Stimulated activated CD4-positive, alpha-beta T cell treated with anti-CD3 and anti-CD28 coated beads, Interleukin-4, amount 100 ng/mL, for 48 hours (primary cell): ENCODE data around the gene DENND1C.
"Not testable (repeated sequence)": the region's sequence is repeated elsewhere in the genome, so short reads cannot be mapped to it uniquely, and the experiment has no call there.

ENCODE experiments used
- DNase-seq, 2 donors: peaks; one replicate each; pipeline ENCODE4 v3.0.0-alpha.2; 2020; ENCODE audit warnings: low read depth in 2 of 2

The DENND1C gene

GRCh38 chr19:6453951-6454565 is 27.5 kb downstream of the DENND1C start:
- no peak for DNase-seq

DNA sequence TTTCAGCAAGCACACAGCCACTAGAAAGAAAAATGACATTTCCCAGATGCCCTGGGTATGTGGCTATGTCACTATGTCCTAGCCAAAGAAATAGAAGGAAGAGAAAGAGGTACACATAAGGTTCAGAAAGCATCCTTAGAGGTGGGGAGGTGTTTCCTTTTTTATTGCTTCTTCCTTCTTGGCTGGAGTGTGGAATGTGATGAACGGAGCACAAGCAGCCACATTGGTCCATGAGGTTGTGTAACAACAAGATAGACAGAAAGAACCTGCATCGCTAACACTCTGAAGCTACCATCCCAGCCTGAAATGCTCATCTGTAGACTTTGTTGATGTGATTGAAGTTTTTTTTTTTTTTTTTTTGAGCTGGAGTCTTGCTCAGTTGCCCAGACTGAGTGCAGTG is 28.7 kb downstream of the DENND1C start:
- no peak for DNase-seq

GRCh38 chr19:6452223-6452614 is 29.4 kb downstream of the DENND1C start:
- DNase-seq, result no peak

- no peak for DNase-seq
Observed at GRCh38 chr19:6451583-6452222, 29.9 kb downstream of the DENND1C start.

DNA sequence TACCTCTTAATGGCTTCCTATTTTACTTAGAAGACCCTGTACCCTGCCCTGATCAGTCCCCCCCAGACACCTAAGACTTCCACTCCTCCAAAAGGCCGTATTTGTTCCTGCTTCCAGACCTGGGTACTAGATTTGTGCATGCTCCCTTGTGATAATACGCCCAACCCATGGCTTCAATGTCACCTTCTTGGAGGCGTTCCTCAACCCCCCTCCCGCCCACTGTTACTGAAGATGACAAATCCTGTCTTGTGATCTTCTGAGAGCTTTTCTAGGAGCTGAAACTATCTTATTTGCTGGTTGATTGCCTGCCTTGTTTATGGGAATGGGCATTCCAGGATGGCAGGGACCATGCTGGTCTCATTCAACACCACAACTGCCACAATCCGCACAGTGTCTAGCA is 31.4 kb downstream of the DENND1C start:
- DNase-seq, result no peak

DNA sequence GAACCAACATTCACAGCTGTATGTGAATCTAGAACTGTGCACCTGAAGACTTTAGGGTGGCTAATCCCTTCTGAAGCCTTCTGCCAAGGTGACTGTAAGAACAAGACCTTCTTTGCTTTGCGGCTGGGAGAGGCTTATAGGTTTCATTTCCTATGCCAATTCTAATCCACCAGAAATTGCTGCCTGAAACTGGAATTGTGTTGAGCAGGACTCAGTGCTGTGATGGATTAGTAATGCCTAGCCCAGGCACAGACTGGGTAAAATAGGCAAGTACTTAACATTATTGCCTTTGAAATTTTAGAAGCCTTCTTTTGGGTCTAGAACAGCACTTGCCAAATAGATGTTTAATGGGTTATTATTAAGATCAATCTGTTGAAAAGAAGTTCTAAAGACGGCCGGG is 33.5 kb downstream of the DENND1C start:
- DNase-seq, result no peak

- no peak for DNase-seq
Observed at GRCh38 chr19:6446452-6446851, 35.1 kb downstream of the DENND1C start.

DNA sequence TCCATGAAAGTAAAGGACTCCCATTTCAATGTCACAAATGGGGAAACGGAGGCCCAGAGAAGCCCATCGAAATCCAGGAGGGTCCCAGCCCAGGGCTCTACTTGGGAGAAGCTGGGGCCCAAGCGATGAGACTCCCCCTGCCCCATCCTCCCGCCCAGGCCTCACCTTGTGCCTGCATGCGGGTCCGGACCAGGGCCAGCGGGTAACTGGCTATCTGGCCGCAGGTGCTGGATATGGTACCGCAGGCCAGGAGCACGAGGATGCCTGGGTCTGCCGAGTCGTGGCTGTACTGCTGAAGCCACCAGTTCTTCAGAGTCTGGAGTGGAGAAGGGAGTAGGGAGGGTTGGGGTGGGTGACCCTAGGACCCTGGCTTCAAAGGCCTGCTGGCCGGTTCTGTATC is 37.6 kb downstream of the DENND1C start:
- DNase-seq, result no peak

GRCh38 chr19:6442087-6442688 is 39.4 kb downstream of the DENND1C start:
- no peak for DNase-seq

GRCh38 chr19:6440905-6441304 is 40.7 kb downstream of the DENND1C start:
- DNase-seq, result no peak

- no peak for DNase-seq
Observed at GRCh38 chr19:6439743-6440142, 41.8 kb downstream of the DENND1C start.

DNA sequence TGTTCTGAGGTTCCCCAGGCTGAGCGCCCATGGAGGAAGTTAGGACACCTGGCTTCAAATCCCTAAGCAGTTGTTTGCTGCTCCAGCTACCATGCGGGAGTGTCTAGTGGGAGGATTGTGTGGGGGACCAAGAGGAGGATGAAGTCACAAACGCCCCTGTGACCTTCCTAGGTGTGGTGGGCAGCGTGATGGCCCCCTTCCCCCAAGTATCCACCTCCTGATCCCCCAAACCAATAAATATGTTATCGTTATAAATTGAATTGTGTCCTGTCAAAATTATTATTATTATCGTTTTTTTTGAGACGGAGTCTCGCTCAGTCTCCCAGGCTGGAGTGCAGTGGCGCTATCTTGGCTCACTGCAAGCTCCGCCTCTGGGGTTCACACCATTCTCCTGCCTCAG is 47.9 kb downstream of the DENND1C start, which contains the start of gene SLC25A41:
TSS of gene SLC25A41 (minus strand) at position 101 of the 400 bp plus-strand sequence. CDS start at position 31, 70 bp downstream.
- DNase-seq, result no peak

DNA sequence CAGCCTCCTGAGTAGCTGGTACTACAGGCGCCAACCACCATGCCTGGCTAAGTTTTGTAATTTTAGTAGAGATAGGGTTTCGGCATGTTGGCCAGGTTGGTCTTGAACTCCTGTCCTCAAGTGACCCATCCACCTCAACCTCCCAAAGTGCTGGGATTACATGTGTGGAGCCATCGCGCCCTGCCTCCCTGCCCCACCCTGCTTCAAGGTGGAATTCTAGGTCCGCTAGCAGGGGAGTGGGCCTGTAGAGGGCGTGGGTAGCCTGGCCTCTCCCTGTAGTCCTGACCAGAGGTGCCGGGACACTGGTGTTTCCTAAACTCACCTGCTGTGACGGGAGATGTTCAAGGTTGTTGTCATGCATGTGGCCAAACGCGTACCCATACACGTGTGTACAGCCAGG is 48.4 kb downstream of the DENND1C start:
- DNase-seq, result no peak

DNA sequence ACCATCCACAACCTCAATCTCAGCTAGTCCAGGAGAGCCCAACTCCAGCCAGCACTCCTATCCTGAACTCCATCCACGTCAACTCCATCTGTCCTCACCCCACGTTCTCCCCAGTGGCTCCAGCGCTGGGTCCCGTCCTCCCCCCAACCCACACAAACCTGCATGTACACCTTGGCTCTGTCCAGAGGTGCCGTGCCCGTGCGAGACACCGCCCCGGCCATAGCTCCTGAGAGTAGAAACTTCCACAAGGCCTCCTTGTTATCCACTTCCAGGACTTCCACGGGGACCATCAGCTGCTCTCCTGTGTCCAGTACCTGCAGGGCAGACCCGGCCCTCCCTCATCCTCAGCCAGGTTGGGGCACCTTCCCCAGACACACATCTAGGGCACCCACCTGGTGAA is 49.7 kb downstream of the DENND1C start:
- no peak for DNase-seq

- no peak for DNase-seq
Observed at GRCh38 chr19:6429419-6430221, 52.0 kb downstream of the DENND1C start.

- DNase-seq, result not testable (repeated sequence)
Observed at GRCh38 chr19:6428692-6429418, 52.7 kb downstream of the DENND1C start.

DNA sequence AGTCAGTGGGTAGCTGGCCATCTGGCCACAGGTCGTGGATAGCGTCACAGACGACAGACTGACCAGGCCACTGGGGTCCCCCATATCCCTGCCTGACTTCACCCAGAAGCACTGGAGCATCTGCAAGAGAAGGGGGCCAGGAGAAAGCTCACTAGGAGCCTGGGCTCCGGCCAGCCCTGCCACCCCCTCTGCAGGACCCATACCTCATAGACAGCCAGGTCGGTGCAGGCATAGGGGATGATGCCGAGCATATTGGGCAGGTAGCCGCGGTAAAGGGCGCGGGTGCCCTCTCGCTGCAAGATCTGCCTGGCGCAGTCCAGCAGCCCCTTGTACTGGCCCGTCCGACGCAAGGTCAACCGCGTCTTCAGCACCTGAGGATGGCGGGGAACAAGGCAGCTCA is 54.5 kb downstream of the DENND1C start:
- DNase-seq, result no peak

- no peak for DNase-seq
Observed at GRCh38 chr19:6425732-6426620, 55.6 kb downstream of the DENND1C start.

DNA sequence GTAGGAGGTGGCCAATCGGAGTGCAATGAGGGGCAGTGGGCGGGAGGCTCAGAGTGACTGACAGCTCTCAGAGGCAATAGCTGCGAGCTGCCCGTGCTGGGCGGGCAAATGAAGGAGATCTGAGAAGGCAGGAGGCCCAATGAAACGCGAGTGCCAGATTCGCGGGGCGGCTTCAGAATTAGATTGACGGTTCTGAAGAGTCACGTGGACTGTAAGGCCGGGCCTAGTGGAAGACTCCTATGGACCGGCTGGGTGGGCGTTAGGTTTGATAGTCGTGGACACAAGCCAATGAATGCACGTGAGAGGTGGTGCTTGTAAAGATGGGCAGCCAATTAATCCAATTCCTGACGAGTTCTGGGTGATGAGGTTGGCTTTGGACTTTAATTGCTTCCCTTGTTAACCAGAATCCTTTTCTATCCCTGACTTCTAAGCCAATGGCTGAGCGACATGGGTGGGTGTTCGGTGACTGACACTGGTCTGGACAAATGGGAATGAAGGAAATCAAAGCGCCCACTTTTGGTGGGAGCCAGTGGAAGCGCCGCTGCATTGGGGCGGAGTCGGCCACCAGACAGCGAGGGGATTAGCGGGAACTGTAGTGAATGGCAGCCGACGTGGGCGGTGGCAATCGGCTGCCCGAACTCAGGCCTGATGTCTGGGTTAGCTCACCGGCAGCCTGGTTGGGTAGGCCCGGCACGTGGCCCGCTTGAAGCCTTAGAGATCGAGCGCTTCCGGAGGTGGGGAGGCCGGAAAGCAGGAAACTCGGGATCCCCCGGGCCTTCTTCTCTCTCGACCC is 56.5 kb downstream of the DENND1C start:
- DNase-seq, result peak; percentile 98 to 99
